Measurements from ENCODE around the gene PDZRN4. TPM values are rescaled to one million over a fixed set of nuclear protein-coding genes. Genes with fewer than 3 reads are reported as not detected.
"Not testable (repeated sequence)": the region's sequence is repeated elsewhere in the genome, so short reads cannot be mapped to it uniquely, and the experiment has no call there.

The PDZRN4 gene
- total and polyA plus RNA-seq, 5 experiments from 2014 or later, result not detected

DNA sequence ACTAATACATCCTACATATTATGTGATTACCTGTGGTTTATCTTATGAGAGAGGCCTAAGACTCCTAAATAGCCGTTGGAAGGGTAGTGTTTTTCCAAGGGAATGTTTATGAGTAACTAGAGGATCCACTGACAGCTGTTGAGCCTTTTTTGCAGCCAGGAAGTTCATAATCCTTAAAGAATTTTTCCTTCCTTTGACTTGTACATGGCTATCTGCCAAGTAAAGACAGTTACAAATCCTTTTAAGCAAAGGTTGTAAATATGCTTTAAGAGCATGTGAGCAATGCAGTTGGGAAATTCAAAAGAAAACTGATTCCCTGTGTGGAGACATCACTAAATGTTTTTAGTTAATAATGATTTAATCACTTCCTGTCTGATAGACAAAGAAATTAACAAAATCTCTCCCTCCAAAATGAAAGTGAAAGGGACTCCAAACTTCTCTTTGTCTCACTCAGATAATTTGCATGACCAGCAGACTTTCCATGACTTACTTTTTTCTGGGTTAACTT, 333.8 kb downstream of the PDZRN4 start:
- Mint-ChIP-seq H3K4me3 (peak overlapping the region in 5 of 10 donors; percentile 16 to 60 (median 48)), H3K27ac (peak overlapping the region in 2 of 10 donors; percentile 6 to 7)
- POLR2A ChIA-PET, result no interaction called here

DNA sequence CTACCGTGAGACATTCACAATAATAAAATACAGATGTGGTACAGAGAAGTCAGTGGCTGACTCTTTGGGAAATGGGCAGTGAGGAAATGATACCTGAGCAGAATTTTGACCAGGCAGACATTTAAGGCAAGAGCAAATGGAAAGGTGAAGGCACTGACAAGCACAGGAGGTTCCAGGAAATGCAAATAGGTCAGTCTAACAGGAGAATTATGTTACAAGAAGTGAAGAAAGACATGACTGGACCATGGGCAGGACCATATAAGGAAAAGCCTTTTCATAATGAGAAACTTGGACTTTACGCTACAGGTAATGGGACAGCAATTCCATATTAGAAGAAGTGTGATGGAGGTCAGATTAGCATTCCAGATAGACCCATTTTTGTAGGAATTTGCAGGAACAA, 338.9 kb downstream of the PDZRN4 start:
- H3K27me3 Mint-ChIP-seq, result no peaks in the 10 kb centered on the region
- H3K9me3 Mint-ChIP-seq, result no peaks in the 10 kb centered on the region
- DNase-seq (no peak), ATAC-seq (no peak)
- H3K4me3 Mint-ChIP-seq, result no peak overlapping the region
- peaks cover 0 to 8% (median under 1%) of the 10 kb centered on the region in 4 donors for H3K4me1 Mint-ChIP-seq
- H3K36me3 Mint-ChIP-seq, result no peaks in the 10 kb centered on the region
- POLR2A ChIA-PET, result no interaction called here
- H3K27ac Mint-ChIP-seq, result no peak overlapping the region

More for the DNA sequence above, 333.8 kb downstream of the PDZRN4 start:
- ATAC-seq, result no peak
- Mint-ChIP-seq H3K27me3 (no peaks in the 10 kb centered on the region), H3K36me3 (no peaks in the 10 kb centered on the region), H3K9me3 (no peaks in the 10 kb centered on the region), H3K4me1 (peaks cover 0 to 12% (median under 1%) of the 10 kb centered on the region in 4 donors)
- no peak for DNase-seq

GRCh38 chr12:41527534-41528116, 339.5 kb downstream of the PDZRN4 start:
- no peak overlapping the region for H3K4me3 Mint-ChIP-seq
- DNase-seq (no peak), ATAC-seq (no peak)
- peaks cover 0 to 2% (median 0%) of the 10 kb centered on the region in 4 donors for H3K4me1 Mint-ChIP-seq
- H3K36me3 Mint-ChIP-seq, result no peaks in the 10 kb centered on the region
- no peaks in the 10 kb centered on the region for H3K9me3 Mint-ChIP-seq
- POLR2A ChIA-PET, result no interaction called here
- no peak overlapping the region for H3K27ac Mint-ChIP-seq
- no peaks in the 10 kb centered on the region for H3K27me3 Mint-ChIP-seq

DNA sequence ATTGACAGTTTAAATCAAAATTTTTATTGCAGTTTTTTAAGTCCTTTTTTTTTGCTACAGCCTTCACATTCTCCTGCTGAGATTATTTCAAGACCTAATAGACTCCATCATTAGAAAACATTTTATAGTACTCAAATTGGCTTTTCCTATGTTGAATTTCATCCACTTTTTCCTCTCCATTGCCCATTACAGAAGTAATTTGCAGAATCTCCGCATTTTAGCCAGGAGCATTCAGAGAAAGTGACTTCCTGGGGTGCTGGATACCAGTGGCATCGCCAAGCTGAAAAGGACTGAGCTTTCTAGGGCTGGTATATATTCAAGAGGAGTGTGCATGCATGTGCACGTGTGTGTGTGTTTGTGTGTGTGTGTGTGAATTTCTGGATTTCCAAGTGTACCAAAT, 340.8 kb downstream of the PDZRN4 start:
- Mint-ChIP-seq H3K9me3 (no peaks in the 10 kb centered on the region), H3K4me1 (no peaks in the 10 kb centered on the region), H3K36me3 (no peaks in the 10 kb centered on the region), H3K27ac (no peak overlapping the region), H3K4me3 (no peak overlapping the region), H3K27me3 (no peaks in the 10 kb centered on the region)
- ATAC-seq (no peak), DNase-seq (no peak)
- POLR2A ChIA-PET, result no interaction called here

DNA sequence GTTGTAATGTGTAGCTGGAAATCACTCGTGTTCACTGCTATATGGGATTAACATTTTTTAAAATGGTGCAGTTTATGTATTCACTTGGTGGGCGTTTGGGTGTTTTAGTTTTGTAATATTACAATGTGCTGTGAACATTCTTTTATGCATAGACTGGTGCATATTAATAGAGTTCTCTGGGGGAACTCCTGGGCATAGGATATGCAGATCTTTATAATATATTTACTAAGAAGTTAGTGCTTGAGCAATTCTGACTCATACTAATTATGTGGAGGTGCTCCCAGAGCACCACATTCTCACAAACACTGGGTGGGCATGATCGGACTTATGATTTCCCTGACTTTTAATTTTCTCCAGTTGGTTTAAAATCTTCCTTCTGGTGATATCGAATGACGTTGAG, 342.3 kb downstream of the PDZRN4 start:
- POLR2A ChIA-PET, result no interaction called here
- Mint-ChIP-seq H3K36me3 (no peaks in the 10 kb centered on the region), H3K9me3 (no peaks in the 10 kb centered on the region), H3K27ac (no peak overlapping the region), H3K27me3 (peaks cover 0 to 2% (median 0%) of the 10 kb centered on the region in 5 donors), H3K4me3 (no peak overlapping the region), H3K4me1 (no peaks in the 10 kb centered on the region)
- DNase-seq, result no peak
- ATAC-seq, result no peak

DNA sequence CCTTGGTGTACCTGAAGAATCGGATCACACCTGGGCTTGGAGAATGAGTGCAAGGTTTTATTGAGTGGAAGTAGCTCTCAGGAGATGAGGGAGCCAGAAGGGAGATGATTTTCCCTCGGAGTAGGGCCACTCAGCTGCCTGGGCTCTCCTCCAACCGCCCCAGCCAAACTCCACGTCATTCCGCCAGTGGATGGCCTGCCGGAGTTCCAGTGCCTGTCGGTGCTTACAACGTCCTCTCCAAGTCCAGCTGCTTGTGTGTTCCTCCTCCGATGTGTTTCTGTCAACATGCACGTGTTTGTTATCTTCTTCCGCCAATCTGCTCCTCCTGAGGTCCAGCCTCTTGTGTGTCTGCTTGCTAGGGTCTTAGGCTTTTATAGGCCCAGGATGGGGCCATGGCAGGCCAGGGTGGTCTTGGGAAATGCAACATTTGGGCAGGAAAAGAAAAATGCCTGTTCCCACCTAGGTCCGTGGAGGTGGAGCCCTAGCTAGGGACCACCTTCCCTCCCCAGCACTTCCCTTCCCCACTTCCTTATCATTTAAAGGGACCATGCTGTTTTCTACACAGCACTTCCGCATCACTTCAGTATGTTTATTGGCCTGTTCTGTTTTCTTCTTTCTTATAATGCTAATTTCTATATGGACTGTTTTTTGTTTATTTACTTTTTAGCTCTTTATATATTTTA, 343.2 kb downstream of the PDZRN4 start:
- POLR2A ChIA-PET, result no interaction called here
- Mint-ChIP-seq H3K9me3 (no peaks in the 10 kb centered on the region), H3K27me3 (peaks cover 0 to 2% (median 0%) of the 10 kb centered on the region in 5 donors), H3K4me3 (no peak overlapping the region), H3K27ac (no peak overlapping the region), H3K4me1 (no peaks in the 10 kb centered on the region), H3K36me3 (no peaks in the 10 kb centered on the region)
- DNase-seq (no peak), ATAC-seq (no peak)

DNA sequence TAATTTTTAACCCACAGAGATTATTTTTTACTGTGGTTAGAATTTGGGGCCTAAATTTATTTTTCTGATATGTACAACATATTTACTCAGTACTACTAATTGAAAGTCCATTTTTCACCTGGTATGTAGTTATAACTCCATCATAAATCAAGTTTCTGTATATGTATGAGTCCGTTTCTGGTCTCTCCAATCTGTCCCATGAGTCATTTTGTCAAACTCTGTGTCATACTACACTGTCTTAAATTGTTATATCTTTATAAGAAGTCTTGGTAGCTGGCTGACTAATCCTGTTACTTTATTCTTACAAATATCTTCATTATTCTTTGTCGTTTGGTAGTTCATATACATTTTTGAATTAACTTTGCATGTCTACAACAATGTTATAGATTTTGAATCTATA, 344.0 kb downstream of the PDZRN4 start:
- no peak overlapping the region for H3K4me3 Mint-ChIP-seq
- no peaks in the 10 kb centered on the region for H3K4me1 Mint-ChIP-seq
- no peak for ATAC-seq
- H3K36me3 Mint-ChIP-seq, result no peaks in the 10 kb centered on the region
- no peak overlapping the region for H3K27ac Mint-ChIP-seq
- H3K9me3 Mint-ChIP-seq, result no peaks in the 10 kb centered on the region
- POLR2A ChIA-PET, result no interaction called here
- no peak for DNase-seq
- peaks cover 0 to 2% (median under 1%) of the 10 kb centered on the region in 5 donors for H3K27me3 Mint-ChIP-seq

GRCh38 chr12:41536813-41537490, 348.8 kb downstream of the PDZRN4 start:
- no peaks in the 10 kb centered on the region for H3K4me1 Mint-ChIP-seq

DNA sequence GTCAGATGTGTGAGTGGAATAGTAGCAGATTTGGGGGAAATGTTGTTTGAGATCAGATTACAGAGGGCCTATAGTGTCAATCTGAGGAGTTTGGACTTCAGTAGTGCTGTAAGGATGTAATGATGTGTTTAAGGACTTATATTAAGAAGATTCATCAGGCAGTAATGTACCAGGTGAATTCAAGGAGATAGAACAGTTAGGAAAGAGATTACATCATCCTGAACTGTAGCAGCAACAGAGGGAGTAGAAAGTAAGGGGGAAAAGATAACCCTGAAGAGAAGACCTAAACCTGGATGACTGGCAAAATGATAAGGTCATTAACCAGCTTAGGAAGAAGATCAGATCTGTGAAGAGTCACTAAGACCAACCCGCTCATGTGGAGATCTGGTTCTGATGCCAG, 349.4 kb downstream of the PDZRN4 start:
- H3K27ac Mint-ChIP-seq, result no peak overlapping the region
- H3K4me3 Mint-ChIP-seq, result no peak overlapping the region
- POLR2A ChIA-PET, result no interaction called here
- DNase-seq (no peak), ATAC-seq (no peak)
- no peaks in the 10 kb centered on the region for H3K9me3 Mint-ChIP-seq
- H3K27me3 Mint-ChIP-seq, result peaks cover 0 to 10% (median 4%) of the 10 kb centered on the region in 5 donors
- H3K4me1 Mint-ChIP-seq, result no peaks in the 10 kb centered on the region
- H3K36me3 Mint-ChIP-seq, result no peaks in the 10 kb centered on the region

More at GRCh38 chr12:41536813-41537490, 348.8 kb downstream of the PDZRN4 start:
- Mint-ChIP-seq H3K27me3 (peaks cover 0 to 10% (median 2%) of the 10 kb centered on the region in 5 donors), H3K36me3 (no peaks in the 10 kb centered on the region), H3K9me3 (no peaks in the 10 kb centered on the region), H3K27ac (no peak overlapping the region), H3K4me3 (no peak overlapping the region)
- POLR2A ChIA-PET, result no interaction called here
- no peak for ATAC-seq
- DNase-seq, result no peak

DNA sequence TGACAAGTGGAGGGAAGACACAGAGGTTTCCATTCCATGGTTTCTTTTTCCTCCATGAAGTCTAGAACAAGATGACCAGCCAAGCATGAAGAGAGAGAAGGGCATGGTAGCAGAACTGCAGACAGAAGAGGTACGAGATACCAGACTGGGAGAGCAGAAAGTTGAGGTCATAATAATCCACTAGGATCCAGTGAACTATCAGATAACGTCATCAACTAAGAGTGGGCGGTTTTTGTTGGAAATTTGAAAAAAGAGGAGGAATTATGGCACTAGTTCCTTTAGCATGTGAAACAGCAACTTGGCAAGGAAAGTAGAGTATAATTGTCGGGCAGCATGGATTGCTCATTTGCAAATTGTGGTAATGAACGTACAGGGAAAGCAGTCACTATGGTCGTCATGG, 357.6 kb downstream of the PDZRN4 start:
- H3K4me1 Mint-ChIP-seq, result no peaks in the 10 kb centered on the region
- peaks cover 0 to 7% (median 0%) of the 10 kb centered on the region in 9 donors for H3K9me3 Mint-ChIP-seq
- H3K27me3 Mint-ChIP-seq, result peaks cover 1 to 11% (median 5%) of the 10 kb centered on the region in 5 donors
- H3K27ac Mint-ChIP-seq, result no peak overlapping the region
- H3K4me3 Mint-ChIP-seq, result no peak overlapping the region
- DNase-seq (no peak), ATAC-seq (no peak)
- H3K36me3 Mint-ChIP-seq, result no peaks in the 10 kb centered on the region
- POLR2A ChIA-PET, result no interaction called here

DNA sequence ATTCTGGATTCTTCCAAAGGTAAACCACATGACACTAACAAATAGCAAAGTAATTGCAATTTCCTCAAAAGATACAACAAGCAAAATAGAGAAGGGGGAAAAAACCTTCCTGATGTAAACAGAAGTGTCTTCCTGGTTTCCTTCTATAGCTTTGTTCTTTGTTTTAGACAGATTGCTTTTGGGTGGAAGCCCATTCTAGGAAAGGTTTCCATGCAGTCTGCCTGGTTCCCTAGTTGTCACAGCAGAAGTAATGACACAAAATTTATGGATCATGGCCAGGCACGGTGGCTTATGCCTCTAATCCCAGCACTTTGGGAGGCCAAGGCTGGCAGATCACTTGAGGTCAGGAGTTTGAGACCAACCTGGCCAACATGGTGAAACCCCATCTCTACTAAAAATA, 359.0 kb downstream of the PDZRN4 start:
- H3K27ac Mint-ChIP-seq, H3K36me3 Mint-ChIP-seq, H3K4me3 Mint-ChIP-seq, H3K4me1 Mint-ChIP-seq, H3K9me3 Mint-ChIP-seq, DNase-seq, POLR2A ChIA-PET, ATAC-seq: not testable (repeated sequence)
- peaks cover 1 to 11% (median 3%) of the 10 kb centered on the region in 5 donors for H3K27me3 Mint-ChIP-seq

GRCh38 chr12:41548926-41549325, 360.8 kb downstream of the PDZRN4 start:
- Mint-ChIP-seq H3K36me3 (no peaks in the 10 kb centered on the region), H3K27me3 (peaks cover 0 to 20% (median 4%) of the 10 kb centered on the region in 5 donors), H3K9me3 (peaks cover 0 to 7% (median 0%) of the 10 kb centered on the region in 9 donors), H3K4me3 (no peak overlapping the region), H3K4me1 (no peaks in the 10 kb centered on the region), H3K27ac (no peak overlapping the region)
- DNase-seq (no peak), ATAC-seq (no peak)
- POLR2A ChIA-PET, result no interaction called here

DNA sequence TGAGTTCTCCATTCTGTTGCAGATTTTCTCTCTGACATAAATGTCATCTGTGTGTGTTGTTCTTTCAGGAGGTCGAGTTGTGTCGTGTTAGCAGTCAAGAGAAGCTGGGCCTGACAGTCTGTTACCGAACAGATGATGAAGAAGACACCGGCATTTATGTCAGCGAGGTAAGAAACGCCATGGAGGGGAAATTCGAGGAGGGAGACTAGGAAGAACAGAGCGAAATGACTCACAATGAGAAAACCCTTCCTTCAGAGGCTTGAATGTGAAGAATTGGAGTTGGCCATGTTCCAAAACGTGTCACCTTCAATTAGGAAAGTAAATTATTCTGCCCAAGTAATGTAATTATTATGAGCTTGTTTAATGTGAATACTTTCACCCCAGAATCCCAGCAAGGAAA, 364.5 kb downstream of the PDZRN4 start:
- POLR2A ChIA-PET, result no interaction called here
- Mint-ChIP-seq H3K4me1 (no peaks in the 10 kb centered on the region), H3K36me3 (no peaks in the 10 kb centered on the region), H3K27ac (no peak overlapping the region), H3K27me3 (peaks cover 0 to 9% (median 3%) of the 10 kb centered on the region in 5 donors), H3K4me3 (no peak overlapping the region), H3K9me3 (no peaks in the 10 kb centered on the region)
- ATAC-seq, result no peak
- no peak for DNase-seq
